ENCODE data around the gene ZEB2.

The ZEB2 gene

GRCh38 chr2:144495227-144496091 is 24.5 kb downstream of the ZEB2 start:
- no peak for DNase-seq (ENCODE audit: low spot score)

- no peak for DNase-seq (ENCODE audit: low spot score)
Observed at GRCh38 chr2:144493027-144493809, 26.7 kb downstream of the ZEB2 start.

GRCh38 chr2:144490857-144491256 is 29.1 kb downstream of the ZEB2 start:
- no peak for DNase-seq (ENCODE audit: low spot score)

GRCh38 chr2:144490017-144490416 is 29.9 kb downstream of the ZEB2 start:
- no peak for DNase-seq (ENCODE audit: low spot score)

- DNase-seq (ENCODE audit: low spot score) = no peak
Observed at GRCh38 chr2:144489315-144489916, 30.5 kb downstream of the ZEB2 start.

GRCh38 chr2:144484201-144484948 is 35.5 kb downstream of the ZEB2 start:
- DNase-seq (ENCODE audit: low spot score) = no peak

- no peak for DNase-seq (ENCODE audit: low spot score)
Observed at GRCh38 chr2:144481666-144482065, 38.3 kb downstream of the ZEB2 start.

GRCh38 chr2:144481109-144481508 is 38.8 kb downstream of the ZEB2 start:
- no peak for DNase-seq (ENCODE audit: low spot score)

GRCh38 chr2:144480285-144480684 is 39.6 kb downstream of the ZEB2 start:
- DNase-seq (ENCODE audit: low spot score) = no peak

GRCh38 chr2:144479659-144480058 is 40.3 kb downstream of the ZEB2 start:
- DNase-seq (ENCODE audit: low spot score) = no peak

- no peak for DNase-seq (ENCODE audit: low spot score)
Observed at GRCh38 chr2:144479138-144479537, 40.8 kb downstream of the ZEB2 start.

GRCh38 chr2:144477957-144478311 is 42.0 kb downstream of the ZEB2 start:
- no peak for DNase-seq (ENCODE audit: low spot score)

GRCh38 chr2:144477281-144477956 is 42.5 kb downstream of the ZEB2 start:
- DNase-seq (ENCODE audit: low spot score) = no peak

- no peak for DNase-seq (ENCODE audit: low spot score)
Observed at GRCh38 chr2:144476682-144477081, 43.2 kb downstream of the ZEB2 start.

GRCh38 chr2:144475569-144476275 is 44.2 kb downstream of the ZEB2 start:
- no peak for DNase-seq (ENCODE audit: low spot score)

- DNase-seq (ENCODE audit: low spot score) = no peak
Observed at GRCh38 chr2:144475044-144475443, 44.9 kb downstream of the ZEB2 start.

GRCh38 chr2:144474017-144474416 is 45.9 kb downstream of the ZEB2 start:
- no peak for DNase-seq (ENCODE audit: low spot score)

GRCh38 chr2:144472911-144473310 is 47.0 kb downstream of the ZEB2 start:
- DNase-seq (ENCODE audit: low spot score) = no peak

- no peak for DNase-seq (ENCODE audit: low spot score)
Observed at GRCh38 chr2:144472046-144472412, 47.9 kb downstream of the ZEB2 start.

- DNase-seq (ENCODE audit: low spot score) = no peak
Observed at GRCh38 chr2:144471305-144472045, 48.4 kb downstream of the ZEB2 start.
